HG03139 (cell line): ENCODE results near the gene NLN.
A peak's percentile ranks its signal among the peaks of the same experiment; 100 is the strongest.
"Not testable (repeated sequence)": the region's sequence is repeated elsewhere in the genome, so short reads cannot be mapped to it uniquely, and the experiment has no call there.

ENCODE experiments used
- ATAC-seq: cut with Tn5 transposase; IDR thresholded peaks from one replicate; pipeline ENCODE4 v1.9.1; 2021; ENCODE audit not compliant: unreplicated experiment

NLN gene

GRCh38 chr5:65730910-65731309, 8.9 kb downstream of the NLN start:
- ATAC-seq = no peak

GRCh38 chr5:65732046-65732445, 10.0 kb downstream of the NLN start:
- not testable (repeated sequence) for ATAC-seq

GRCh38 chr5:65734196-65734775, 12.3 kb downstream of the NLN start:
- not testable (repeated sequence) for ATAC-seq

GRCh38 chr5:65734921-65735320, 12.9 kb downstream of the NLN start:
- no peak for ATAC-seq

GRCh38 chr5:65736011-65736410, 14.0 kb downstream of the NLN start:
- no peak for ATAC-seq

- no peak for ATAC-seq
Observed at GRCh38 chr5:65737842-65738241, 15.8 kb downstream of the NLN start.

- ATAC-seq = no peak
Observed at GRCh38 chr5:65738305-65738704, 16.3 kb downstream of the NLN start.

- ATAC-seq = no peak
Observed at GRCh38 chr5:65739162-65739561, 17.2 kb downstream of the NLN start.

GRCh38 chr5:65742565-65743231, 20.7 kb downstream of the NLN start:
- ATAC-seq = peak; percentile 77

- ATAC-seq = no peak
Observed at GRCh38 chr5:65749221-65749844, 27.3 kb downstream of the NLN start.

GRCh38 chr5:65749956-65750355, 28.0 kb downstream of the NLN start:
- ATAC-seq = no peak

- ATAC-seq = no peak
Observed at GRCh38 chr5:65750938-65751337, 28.9 kb downstream of the NLN start.

GRCh38 chr5:65753189-65753588, 31.2 kb downstream of the NLN start:
- no peak for ATAC-seq

GRCh38 chr5:65758546-65759144, 36.6 kb downstream of the NLN start:
- ATAC-seq = no peak

GRCh38 chr5:65760504-65761275, 38.7 kb downstream of the NLN start:
- peak; percentile 69 for ATAC-seq

- ATAC-seq = no peak
Observed at GRCh38 chr5:65762234-65762633, 40.2 kb downstream of the NLN start.

- no peak for ATAC-seq
Observed at GRCh38 chr5:65765582-65765981, 43.6 kb downstream of the NLN start.

- no peak for ATAC-seq
Observed at GRCh38 chr5:65766175-65766574, 44.2 kb downstream of the NLN start.

- ATAC-seq = no peak
Observed at GRCh38 chr5:65766781-65767180, 44.8 kb downstream of the NLN start.

- no peak for ATAC-seq
Observed at GRCh38 chr5:65767565-65767964, 45.6 kb downstream of the NLN start.

- ATAC-seq = no peak
Observed at GRCh38 chr5:65768723-65769346, 46.8 kb downstream of the NLN start.
